Osteocyte (in vitro differentiated cells): ENCODE data around the gene ECE1. TPM values are rescaled to one million over a fixed set of nuclear protein-coding genes. Genes with fewer than 3 reads are reported as not detected.
"Not testable (repeated sequence)": the region's sequence is repeated elsewhere in the genome, so short reads cannot be mapped to it uniquely, and the experiment has no call there.

ENCODE experiments used
- DNase-seq: peaks from one replicate; pipeline ENCODE4 v3.0.0; 2021; ENCODE audit warnings: mixed read lengths; ENCODE audit not compliant: unreplicated experiment; ENCODE audit errors: extremely low spot score
- H3K27ac Mint-ChIP-seq: one replicate; pipeline ENCODE4 v1.8.0; 2021; ENCODE audit warnings: mild to moderate bottlenecking, mixed read lengths; ENCODE audit not compliant: unreplicated experiment
- H3K27me3 Mint-ChIP-seq: one replicate; pipeline ENCODE4 v1.8.0; 2021; ENCODE audit warnings: mixed read lengths; ENCODE audit not compliant: unreplicated experiment
- H3K36me3 Mint-ChIP-seq: one replicate; pipeline ENCODE4 v1.8.0; 2021; ENCODE audit warnings: mixed read lengths; ENCODE audit not compliant: unreplicated experiment
- H3K4me1 Mint-ChIP-seq: one replicate; pipeline ENCODE4 v1.8.0; 2021; ENCODE audit warnings: mixed read lengths; ENCODE audit not compliant: unreplicated experiment
- H3K4me3 Mint-ChIP-seq: one replicate; pipeline ENCODE4 v1.8.0; 2021; ENCODE audit warnings: mild to moderate bottlenecking, moderate library complexity, mixed read lengths; ENCODE audit not compliant: unreplicated experiment
- H3K9me3 Mint-ChIP-seq: one replicate; pipeline ENCODE4 v1.8.0; 2021; ENCODE audit warnings: mixed read lengths; ENCODE audit not compliant: unreplicated experiment
- CTCF ChIP-seq: fragments of 200-600 bp; sonication (generic); IDR thresholded peaks from 2 replicates; pipeline ENCODE4 v1.5.0; 2021; ENCODE audit warnings: antibody characterized with exemption, mild to moderate bottlenecking, moderate library complexity
- total RNA-seq: library from RNA; stranded (reverse); gene quantifications from 2 replicates; pipeline ENCODE4 v1.2.1, GENCODE V29; 2021

ECE1 gene
- total RNA-seq, 1 donor from 2014 or later = 217 TPM

GRCh38 chr1:21175670-21176581 is 114.3 kb downstream of the ECE1 start:
- Mint-ChIP-seq H3K9me3 (no peaks in the 10 kb centered on the region), H3K27ac (peak overlapping the region; percentile 86), H3K4me3 (peak overlapping the region; percentile 78), H3K27me3 (no peaks in the 10 kb centered on the region), H3K36me3 (peaks cover 1% of the 10 kb centered on the region), H3K4me1 (peaks cover 32% of the 10 kb centered on the region)
- DNase-seq = no peak
- no peak for TF ChIP-seq CTCF

GRCh38 chr1:21175324-21175669 is 115.0 kb downstream of the ECE1 start:
- no peak for DNase-seq
- no peak for TF ChIP-seq CTCF
- H3K9me3 Mint-ChIP-seq = no peaks in the 10 kb centered on the region
- H3K27ac Mint-ChIP-seq = peak overlapping the region; percentile 86
- H3K4me3 Mint-ChIP-seq = peak overlapping the region; percentile 78
- H3K27me3 Mint-ChIP-seq = no peaks in the 10 kb centered on the region
- peaks cover 39% of the 10 kb centered on the region for H3K4me1 Mint-ChIP-seq
- H3K36me3 Mint-ChIP-seq = peaks cover 6% of the 10 kb centered on the region

GRCh38 chr1:21174654-21175323 is 115.5 kb downstream of the ECE1 start:
- no peak for DNase-seq
- Mint-ChIP-seq H3K27me3 (no peaks in the 10 kb centered on the region), H3K4me1 (peaks cover 40% of the 10 kb centered on the region), H3K36me3 (peaks cover 6% of the 10 kb centered on the region), H3K4me3 (peak overlapping the region; percentile 78), H3K9me3 (no peaks in the 10 kb centered on the region), H3K27ac (peak overlapping the region; percentile 86)
- TF ChIP-seq CTCF = no peak

- TF ChIP-seq CTCF = no peak
- Mint-ChIP-seq H3K36me3 (peaks cover 8% of the 10 kb centered on the region), H3K27ac (peak overlapping the region; percentile 86), H3K4me3 (peak overlapping the region; percentile 78), H3K9me3 (no peaks in the 10 kb centered on the region), H3K4me1 (peaks cover 40% of the 10 kb centered on the region), H3K27me3 (no peaks in the 10 kb centered on the region)
- DNase-seq = no peak
Observed at GRCh38 chr1:21174230-21174629, 116.0 kb downstream of the ECE1 start.

GRCh38 chr1:21173096-21173495 is 117.2 kb downstream of the ECE1 start:
- not testable (repeated sequence) for H3K36me3 Mint-ChIP-seq, H3K27me3 Mint-ChIP-seq, H3K4me3 Mint-ChIP-seq, H3K27ac Mint-ChIP-seq, DNase-seq, H3K9me3 Mint-ChIP-seq
- H3K4me1 Mint-ChIP-seq = peaks cover 40% of the 10 kb centered on the region

- Mint-ChIP-seq H3K36me3 (peaks cover 15% of the 10 kb centered on the region), H3K27ac (peak overlapping the region; percentile 77), H3K4me1 (peaks cover 40% of the 10 kb centered on the region)
- peak; percentile 56 for DNase-seq
- H3K27me3 Mint-ChIP-seq, H3K9me3 Mint-ChIP-seq, H3K4me3 Mint-ChIP-seq: not testable (repeated sequence)
Observed at GRCh38 chr1:21170837-21171236, 119.4 kb downstream of the ECE1 start.
